Stimulated activated CD8-positive, alpha-beta memory T cell treated with anti-CD3 and anti-CD28 coated beads, Interleukin-2, amount 100 ng/mL, for 1 hour (primary cell): ENCODE data around the gene CLDN24.

Source experiments
- DNase-seq, 2 donors: peaks; one replicate each; pipeline ENCODE4 v3.0.0-alpha.2; 2020; ENCODE audit warnings: low read depth in 2 of 2

CLDN24 gene

GRCh38 chr4:183321516-183321915 lies 710 bp downstream of the CLDN24 start:
- DNase-seq, result no peak

GRCh38 chr4:183321079-183321478 lies 1.1 kb downstream of the CLDN24 start:
- DNase-seq, result no peak

GRCh38 chr4:183320211-183321059 lies 1.8 kb downstream of the CLDN24 start, which contains the start of gene CLDN22:
Gene CLDN22 (minus strand): TSS chr4:183320276. CDS start chr4:183320218, 58 bp downstream.
- no peak for DNase-seq

- DNase-seq, result no peak
These were observed 3.6 kb downstream of the CLDN24 start for GRCh38 chr4:183318656-183319055.

- no peak for DNase-seq
These were observed 7.4 kb downstream of the CLDN24 start for GRCh38 chr4:183314806-183315205.

- DNase-seq, result no peak
These were observed 7.9 kb downstream of the CLDN24 start for GRCh38 chr4:183314336-183314735.

- DNase-seq, result no peak
These were observed 9.4 kb downstream of the CLDN24 start for GRCh38 chr4:183312841-183313240.

GRCh38 chr4:183306811-183307210 lies 15.4 kb downstream of the CLDN24 start:
- DNase-seq, result no peak

GRCh38 chr4:183304538-183304937 lies 17.7 kb downstream of the CLDN24 start:
- DNase-seq, result no peak

- DNase-seq, result no peak
These were observed 18.2 kb downstream of the CLDN24 start for GRCh38 chr4:183304067-183304466.

- DNase-seq, result no peak
These were observed 18.9 kb downstream of the CLDN24 start for GRCh38 chr4:183303301-183303700.

GRCh38 chr4:183300655-183301054 lies 21.6 kb downstream of the CLDN24 start:
- DNase-seq, result no peak

GRCh38 chr4:183300070-183300469 lies 22.2 kb downstream of the CLDN24 start:
- no peak for DNase-seq

GRCh38 chr4:183299464-183299863 lies 22.8 kb downstream of the CLDN24 start:
- DNase-seq, result no peak

- DNase-seq, result no peak
These were observed 24.6 kb downstream of the CLDN24 start for GRCh38 chr4:183297675-183298074.

GRCh38 chr4:183295711-183296110 lies 26.5 kb downstream of the CLDN24 start:
- DNase-seq, result no peak

GRCh38 chr4:183291070-183291469 lies 31.2 kb downstream of the CLDN24 start:
- no peak for DNase-seq

- no peak for DNase-seq
These were observed 32.5 kb downstream of the CLDN24 start for GRCh38 chr4:183289688-183290087.

- no peak for DNase-seq
These were observed 33.3 kb downstream of the CLDN24 start for GRCh38 chr4:183288955-183289354.

GRCh38 chr4:183287677-183288076 lies 34.5 kb downstream of the CLDN24 start:
- no peak for DNase-seq

GRCh38 chr4:183287309-183287659 lies 34.9 kb downstream of the CLDN24 start:
- DNase-seq, result no peak

- no peak for DNase-seq
These were observed 35.5 kb downstream of the CLDN24 start for GRCh38 chr4:183286590-183287308.

- no peak for DNase-seq
These were observed 36.3 kb downstream of the CLDN24 start for GRCh38 chr4:183285886-183286285.
